ENCODE results near the gene PCBP3. TPM values are rescaled to one million over a fixed set of nuclear protein-coding genes. Genes with fewer than 3 reads are reported as not detected.
"Not testable (repeated sequence)": the region's sequence is repeated elsewhere in the genome, so short reads cannot be mapped to it uniquely, and the experiment has no call there.

PCBP3 gene
- total and polyA plus RNA-seq, 2 donors (not counting 3 experiments of a cell fraction or from before 2014, with no cell fraction given): 0.06 to 1.1 TPM

DNA sequence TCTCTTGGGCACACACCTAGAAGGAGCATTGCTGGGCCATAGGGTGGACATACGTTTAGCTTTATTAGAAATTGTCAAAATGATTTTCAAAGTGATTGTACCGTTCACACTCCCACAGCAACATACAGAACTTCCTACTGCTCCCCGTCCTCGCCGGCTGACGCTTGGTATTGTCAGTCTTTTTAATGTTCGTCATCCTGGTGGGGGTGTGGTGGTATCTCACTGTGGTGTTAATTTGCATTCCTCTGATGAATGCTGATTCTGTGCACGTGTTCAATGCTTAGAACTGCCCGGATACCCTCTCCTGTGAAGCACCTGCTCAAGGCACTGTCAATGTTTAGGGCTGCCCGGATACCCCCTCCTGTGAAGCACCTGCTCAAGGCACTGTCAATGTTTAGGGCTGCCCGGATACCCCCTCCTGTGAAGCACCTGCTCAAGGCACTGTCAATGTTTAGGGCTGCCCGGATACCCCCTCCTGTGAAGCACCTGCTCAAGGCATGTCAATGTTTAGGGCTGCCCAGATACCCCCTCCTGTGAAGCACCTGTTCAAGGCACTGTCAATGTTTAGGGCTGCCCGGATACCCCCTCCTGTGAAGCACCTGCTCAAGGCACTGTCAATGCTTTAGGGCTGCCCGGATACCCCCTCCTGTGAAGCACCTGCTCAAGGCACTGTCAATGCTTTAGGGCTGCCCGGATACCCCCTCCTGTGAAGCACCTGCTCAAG, 34.6 kb upstream of the PCBP3 start:
- H3K36me3 ChIP-seq (ENCODE audit: control insufficient read depth in 2 of 2, extremely low read depth in 1 of 2, insufficient read depth in 2 of 2, low read length in 2 of 2); H3K79me2 ChIP-seq (ENCODE audit: control insufficient read depth, insufficient read depth, low read length); H3K9me1 ChIP-seq (replicated peaks; ENCODE audit: control insufficient read depth, extremely low read depth, insufficient read depth, low read length); FAIRE-seq; H4K20me1 ChIP-seq (replicated peaks; ENCODE audit: control insufficient read depth, extremely low read depth, insufficient read depth, low read length); CTCF ChIA-PET; H3K4me3 ChIP-seq (replicated peaks in 1 of 3; ENCODE audit: insufficient read depth in 1 of 3, low read depth in 1 of 3, low read length in 3 of 3); intact Hi-C loops (cut with micrococcal nuclease); H3K4me1 ChIP-seq (ENCODE audit: control insufficient read depth, extremely low read depth, insufficient read depth, low read length); H2AFZ ChIP-seq (ENCODE audit: low read depth, low read length); POLR2A ChIA-PET; H3K27me3 ChIP-seq (ENCODE audit: control insufficient read depth in 2 of 2, insufficient read depth in 2 of 2, low read length in 2 of 2); BruUV-seq (replicated peaks); H3K9me3 ChIP-seq (replicated peaks; ENCODE audit: control insufficient read depth, insufficient read depth, low read length); H3K4me2 ChIP-seq (ENCODE audit: insufficient read depth, low read length); H3K9ac ChIP-seq (replicated peaks; ENCODE audit: extremely low read depth, insufficient read depth, low read length); DNase-seq (ENCODE audit: low read depth, low spot score); H3K27ac ChIP-seq (ENCODE audit: insufficient read depth, low read depth, low read length); dilution Hi-C loops (cut with MboI; ENCODE audit: extremely low pct_ligation_motif_present, low sequenced_read_pairs): not testable (repeated sequence)

DNA sequence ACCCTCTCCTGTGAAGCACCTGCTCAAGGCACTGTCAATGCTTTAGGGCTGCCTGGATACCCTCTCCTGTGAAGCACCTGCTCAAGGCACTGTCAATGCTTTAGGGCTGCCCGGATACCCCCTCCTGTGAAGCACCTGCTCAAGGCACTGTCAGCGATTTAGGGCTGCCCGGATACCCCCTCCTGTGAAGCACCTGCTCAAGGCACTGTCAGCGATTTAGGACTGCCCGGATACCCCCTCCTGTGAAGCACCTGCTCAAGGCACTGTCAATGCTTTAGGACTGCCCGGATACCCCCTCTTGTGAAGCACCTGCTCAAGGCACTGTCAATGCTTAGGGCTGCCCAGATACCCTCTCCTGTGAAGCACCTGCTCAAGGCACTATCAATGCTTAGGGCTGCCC, 33.9 kb upstream of the PCBP3 start:
- H3K9ac ChIP-seq (replicated peaks; ENCODE audit: extremely low read depth, insufficient read depth, low read length); H3K4me2 ChIP-seq (ENCODE audit: insufficient read depth, low read length); dilution Hi-C loops (cut with MboI; ENCODE audit: extremely low pct_ligation_motif_present, low sequenced_read_pairs); DNase-seq (ENCODE audit: low read depth, low spot score); H3K4me3 ChIP-seq (replicated peaks in 1 of 3; ENCODE audit: insufficient read depth in 1 of 3, low read depth in 1 of 3, low read length in 3 of 3); CTCF ChIA-PET; H3K9me1 ChIP-seq (replicated peaks; ENCODE audit: control insufficient read depth, extremely low read depth, insufficient read depth, low read length); H3K27me3 ChIP-seq (ENCODE audit: control insufficient read depth in 2 of 2, insufficient read depth in 2 of 2, low read length in 2 of 2); H3K79me2 ChIP-seq (ENCODE audit: control insufficient read depth, insufficient read depth, low read length); FAIRE-seq; BruUV-seq (replicated peaks); H4K20me1 ChIP-seq (replicated peaks; ENCODE audit: control insufficient read depth, extremely low read depth, insufficient read depth, low read length); H3K4me1 ChIP-seq (ENCODE audit: control insufficient read depth, extremely low read depth, insufficient read depth, low read length); H3K27ac ChIP-seq (ENCODE audit: insufficient read depth, low read depth, low read length); H2AFZ ChIP-seq (ENCODE audit: low read depth, low read length); POLR2A ChIA-PET; intact Hi-C loops (cut with micrococcal nuclease); H3K9me3 ChIP-seq (replicated peaks; ENCODE audit: control insufficient read depth, insufficient read depth, low read length); H3K36me3 ChIP-seq (ENCODE audit: control insufficient read depth in 2 of 2, extremely low read depth in 1 of 2, insufficient read depth in 2 of 2, low read length in 2 of 2): not testable (repeated sequence)

Measured in endothelial cell of umbilical vein (primary cell).